ENCODE measurements around the gene C1QTNF6. TPM values are rescaled to one million over a fixed set of nuclear protein-coding genes. Genes with fewer than 3 reads are reported as not detected.
"Not testable (repeated sequence)": the region's sequence is repeated elsewhere in the genome, so short reads cannot be mapped to it uniquely, and the experiment has no call there.

Gene C1QTNF6
- total RNA-seq, 2 experiments from 2014 or later, result 7.6 to 8.3 TPM

- CTCF ChIA-PET, result interaction anchor here (0.6 to 2.4 kb wide), 2 partner anchors 8 to 11 kb away, joined by 3 to 10 read pairs; no protein-coding TSS in a partner anchor
- Mint-ChIP-seq H3K4me3 (no peak overlapping the region), H3K27ac (no peak overlapping the region), H3K9me3 (no peaks in the 10 kb centered on the region), H3K36me3 (ENCODE audit: low read depth) (no peaks in the 10 kb centered on the region), H3K27me3 (peaks cover 20% of the 10 kb centered on the region), H3K4me1 (peaks cover 23% of the 10 kb centered on the region)
- POLR2A ChIA-PET, result no interaction called here
- DNase-seq, result no peak
These were observed 13.1 kb downstream of the C1QTNF6 start for GRCh38 chr22:37174964-37175363.

- POLR2A ChIA-PET, result no interaction called here
- DNase-seq, result no peak
- CTCF ChIA-PET, result interaction anchor here (1.2 to 1.8 kb wide), 3 partner anchors 10 to 18 kb away, joined by 3 to 5 read pairs (median 5); no protein-coding TSS in a partner anchor
- Mint-ChIP-seq H3K27ac (no peak overlapping the region), H3K27me3 (peaks cover 20% of the 10 kb centered on the region), H3K9me3 (no peaks in the 10 kb centered on the region), H3K4me1 (peaks cover 35% of the 10 kb centered on the region), H3K4me3 (no peak overlapping the region), H3K36me3 (ENCODE audit: low read depth) (no peaks in the 10 kb centered on the region)
These were observed 14.3 kb downstream of the C1QTNF6 start for GRCh38 chr22:37173709-37174108.

- H3K9me3 Mint-ChIP-seq, result no peaks in the 10 kb centered on the region
- ChIA-PET POLR2A (no interaction called here), CTCF (interaction anchor here (0.6 to 1.8 kb wide), 6 partner anchors 10 to 95 kb away, joined by 3 to 5 read pairs (median 4); partner anchors contain the start of gene C1QTNF6)
- peaks cover 13% of the 10 kb centered on the region for H3K27me3 Mint-ChIP-seq
- no peaks in the 10 kb centered on the region for H3K36me3 Mint-ChIP-seq (ENCODE audit: low read depth)
- peaks cover 47% of the 10 kb centered on the region for H3K4me1 Mint-ChIP-seq
- H3K4me3 Mint-ChIP-seq, result no peak overlapping the region
- DNase-seq, result no peak
- H3K27ac Mint-ChIP-seq, result no peak overlapping the region
These were observed 15.5 kb downstream of the C1QTNF6 start for GRCh38 chr22:37172266-37173245.

GRCh38 chr22:37171662-37172061 is 16.4 kb downstream of the C1QTNF6 start:
- H3K36me3 Mint-ChIP-seq (ENCODE audit: low read depth), result no peaks in the 10 kb centered on the region
- ChIA-PET CTCF (interaction anchor here (0.6 to 1.2 kb wide), 6 partner anchors 8 to 111 kb away, joined by 3 read pairs; partner anchors contain the start of genes C1QTNF6 and CYTH4), POLR2A (no interaction called here)
- peaks cover 11% of the 10 kb centered on the region for H3K27me3 Mint-ChIP-seq
- H3K4me1 Mint-ChIP-seq, result peaks cover 50% of the 10 kb centered on the region
- no peak overlapping the region for H3K4me3 Mint-ChIP-seq
- H3K9me3 Mint-ChIP-seq, result no peaks in the 10 kb centered on the region
- no peak for DNase-seq
- H3K27ac Mint-ChIP-seq, result no peak overlapping the region

GRCh38 chr22:37170689-37171405 is 17.2 kb downstream of the C1QTNF6 start:
- H3K27me3 Mint-ChIP-seq; H3K36me3 Mint-ChIP-seq (ENCODE audit: low read depth); DNase-seq; H3K9me3 Mint-ChIP-seq; H3K4me3 Mint-ChIP-seq; POLR2A ChIA-PET; H3K27ac Mint-ChIP-seq: not testable (repeated sequence)
- H3K4me1 Mint-ChIP-seq, result peaks cover 51% of the 10 kb centered on the region
- CTCF ChIA-PET, result interaction anchor here (0.8 to 1.5 kb wide), 6 partner anchors 7 to 48 kb away, joined by 3 to 5 read pairs (median 3); no protein-coding TSS in a partner anchor

- H3K27ac Mint-ChIP-seq, result no peak overlapping the region
- DNase-seq, result no peak
- ChIA-PET CTCF (interaction anchor here (1.2 to 1.5 kb wide), 3 partner anchors 14 to 28 kb away, joined by 3 to 5 read pairs (median 3); no protein-coding TSS in a partner anchor), POLR2A (interaction anchor here (0.7 kb wide), 1 partner anchor 28 kb away, joined by 3 read pairs; no protein-coding TSS in a partner anchor)
- H3K4me1 Mint-ChIP-seq, result peaks cover 58% of the 10 kb centered on the region
- no peak overlapping the region for H3K4me3 Mint-ChIP-seq
- no peaks in the 10 kb centered on the region for H3K9me3 Mint-ChIP-seq
- H3K36me3 Mint-ChIP-seq (ENCODE audit: low read depth), result no peaks in the 10 kb centered on the region
- peaks cover 5% of the 10 kb centered on the region for H3K27me3 Mint-ChIP-seq
These were observed 17.9 kb downstream of the C1QTNF6 start for GRCh38 chr22:37169947-37170688.

- Mint-ChIP-seq H3K4me1 (peaks cover 65% of the 10 kb centered on the region), H3K27me3 (no peaks in the 10 kb centered on the region), H3K36me3 (ENCODE audit: low read depth) (no peaks in the 10 kb centered on the region), H3K27ac (peak overlapping the region; percentile 44), H3K4me3 (no peak overlapping the region), H3K9me3 (no peaks in the 10 kb centered on the region)
- CTCF ChIA-PET, result no interaction called here
- no peak for DNase-seq
- POLR2A ChIA-PET, result no interaction called here
These were observed 18.6 kb downstream of the C1QTNF6 start for GRCh38 chr22:37169406-37169805.

GRCh38 chr22:37167981-37168647 is 19.9 kb downstream of the C1QTNF6 start:
- H3K27ac Mint-ChIP-seq, result peak overlapping the region; percentile 44
- no peaks in the 10 kb centered on the region for H3K9me3 Mint-ChIP-seq
- no peaks in the 10 kb centered on the region for H3K27me3 Mint-ChIP-seq
- ChIA-PET POLR2A (no interaction called here), CTCF (interaction anchor here (1.0 to 1.3 kb wide), 4 partner anchors 12 to 45 kb away, joined by 3 to 5 read pairs (median 4); no protein-coding TSS in a partner anchor)
- H3K36me3 Mint-ChIP-seq (ENCODE audit: low read depth), result no peaks in the 10 kb centered on the region
- H3K4me1 Mint-ChIP-seq, result peaks cover 78% of the 10 kb centered on the region
- H3K4me3 Mint-ChIP-seq, result peak overlapping the region; percentile 6
- no peak for DNase-seq

- CTCF ChIA-PET, result interaction anchor here (1.0 to 2.9 kb wide), 9 partner anchors 8 to 311 kb away, joined by 3 to 16 read pairs (median 4); no protein-coding TSS in a partner anchor
- POLR2A ChIA-PET, result interaction anchor here (0.5 kb wide), 1 partner anchor 25 kb away, joined by 3 read pairs; no protein-coding TSS in a partner anchor
- no peak for DNase-seq
- H3K27ac Mint-ChIP-seq, result peak overlapping the region; percentile 71
- H3K4me1 Mint-ChIP-seq, result peaks cover 85% of the 10 kb centered on the region
- H3K9me3 Mint-ChIP-seq, result no peaks in the 10 kb centered on the region
- no peaks in the 10 kb centered on the region for H3K27me3 Mint-ChIP-seq
- H3K36me3 Mint-ChIP-seq (ENCODE audit: low read depth), result peaks cover under 1% of the 10 kb centered on the region
- H3K4me3 Mint-ChIP-seq, result peak overlapping the region; percentile 6
These were observed 20.7 kb downstream of the C1QTNF6 start for GRCh38 chr22:37167176-37167980.

GRCh38 chr22:37166675-37167066 is 21.4 kb downstream of the C1QTNF6 start:
- H3K27ac Mint-ChIP-seq, result peak overlapping the region; percentile 84
- peak overlapping the region; percentile 31 for H3K4me3 Mint-ChIP-seq
- ChIA-PET POLR2A (interaction anchor here (0.5 to 0.7 kb wide), 3 partner anchors 26 to 44 kb away, joined by 3 to 4 read pairs (median 3); no protein-coding TSS in a partner anchor), CTCF (interaction anchor here (1.0 to 2.9 kb wide), 10 partner anchors 9 to 311 kb away, joined by 3 to 16 read pairs (median 4); no protein-coding TSS in a partner anchor)
- no peaks in the 10 kb centered on the region for H3K27me3 Mint-ChIP-seq
- no peaks in the 10 kb centered on the region for H3K9me3 Mint-ChIP-seq
- peaks cover 6% of the 10 kb centered on the region for H3K36me3 Mint-ChIP-seq (ENCODE audit: low read depth)
- DNase-seq, result peak; percentile 84
- H3K4me1 Mint-ChIP-seq, result peaks cover 91% of the 10 kb centered on the region

Data from activated CD4-positive, alpha-beta T cell treated with anti-CD3 and anti-CD28 coated beads, Interleukin-2, amount 10 ng/mL, durations not matched to agents 7 days and 5 days (primary cell).